HG03135 (cell line): ENCODE results near the gene SLC29A3.
"Not testable (repeated sequence)": the region's sequence is repeated elsewhere in the genome, so short reads cannot be mapped to it uniquely, and the experiment has no call there.

Experiments
- ATAC-seq: cut with Tn5 transposase; IDR thresholded peaks from one replicate; pipeline ENCODE4 v1.9.1; 2021; ENCODE audit warnings: mild to moderate bottlenecking, moderate library complexity; ENCODE audit not compliant: unreplicated experiment

Gene SLC29A3

DNA sequence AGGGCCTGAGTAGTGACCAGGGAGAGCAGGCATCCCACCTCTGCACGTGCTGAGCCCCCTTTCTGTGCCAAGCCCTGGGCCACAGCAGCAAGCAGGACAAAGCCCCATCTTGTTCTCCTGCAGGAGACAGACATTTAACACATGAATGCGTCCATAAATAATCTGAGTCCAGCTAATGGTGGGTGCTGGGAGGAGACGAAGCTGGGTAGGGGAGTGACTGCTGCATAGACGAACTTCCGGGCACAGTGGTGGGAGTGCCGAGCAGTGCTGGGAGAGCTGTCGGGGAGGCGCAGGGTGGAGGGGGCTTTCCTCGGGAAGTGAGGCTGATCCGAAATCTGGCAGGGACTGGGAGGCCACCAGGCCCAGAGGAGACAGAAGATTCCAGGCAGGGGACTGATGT is 35.2 kb upstream of the SLC29A3 start:
- no peak for ATAC-seq

- no peak for ATAC-seq
Observed at GRCh38 chr10:71284544-71285179, 34.4 kb upstream of the SLC29A3 start.

GRCh38 chr10:71285180-71285545 is 33.9 kb upstream of the SLC29A3 start:
- ATAC-seq, result no peak

- ATAC-seq, result no peak
Observed at GRCh38 chr10:71285986-71286385, 33.1 kb upstream of the SLC29A3 start.

GRCh38 chr10:71286521-71287294 is 32.4 kb upstream of the SLC29A3 start:
- no peak for ATAC-seq

- no peak for ATAC-seq
Observed at GRCh38 chr10:71287456-71287855, 31.6 kb upstream of the SLC29A3 start.

- ATAC-seq, result no peak
Observed at GRCh38 chr10:71288461-71288860, 30.6 kb upstream of the SLC29A3 start.

GRCh38 chr10:71289421-71290130 is 29.5 kb upstream of the SLC29A3 start:
- no peak for ATAC-seq

DNA sequence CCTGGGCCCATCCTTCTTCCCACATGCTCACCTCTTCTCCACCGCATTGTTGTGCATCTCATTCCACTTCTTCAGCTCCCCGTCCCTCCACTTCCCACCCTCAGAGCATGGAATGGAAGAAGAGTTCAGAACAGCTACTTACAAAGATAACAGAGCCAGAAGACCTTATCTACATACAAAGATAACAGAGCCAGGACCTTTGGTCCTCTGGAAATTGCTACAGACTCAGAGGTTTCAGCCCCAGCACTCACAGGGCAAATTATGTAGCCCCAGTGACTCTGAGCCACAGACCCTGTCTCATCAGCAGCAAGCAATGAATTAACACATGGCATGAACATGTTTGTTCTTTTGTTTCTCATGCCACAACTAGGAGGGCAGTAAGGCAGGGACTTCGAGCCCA is 28.7 kb upstream of the SLC29A3 start:
- no peak for ATAC-seq

DNA sequence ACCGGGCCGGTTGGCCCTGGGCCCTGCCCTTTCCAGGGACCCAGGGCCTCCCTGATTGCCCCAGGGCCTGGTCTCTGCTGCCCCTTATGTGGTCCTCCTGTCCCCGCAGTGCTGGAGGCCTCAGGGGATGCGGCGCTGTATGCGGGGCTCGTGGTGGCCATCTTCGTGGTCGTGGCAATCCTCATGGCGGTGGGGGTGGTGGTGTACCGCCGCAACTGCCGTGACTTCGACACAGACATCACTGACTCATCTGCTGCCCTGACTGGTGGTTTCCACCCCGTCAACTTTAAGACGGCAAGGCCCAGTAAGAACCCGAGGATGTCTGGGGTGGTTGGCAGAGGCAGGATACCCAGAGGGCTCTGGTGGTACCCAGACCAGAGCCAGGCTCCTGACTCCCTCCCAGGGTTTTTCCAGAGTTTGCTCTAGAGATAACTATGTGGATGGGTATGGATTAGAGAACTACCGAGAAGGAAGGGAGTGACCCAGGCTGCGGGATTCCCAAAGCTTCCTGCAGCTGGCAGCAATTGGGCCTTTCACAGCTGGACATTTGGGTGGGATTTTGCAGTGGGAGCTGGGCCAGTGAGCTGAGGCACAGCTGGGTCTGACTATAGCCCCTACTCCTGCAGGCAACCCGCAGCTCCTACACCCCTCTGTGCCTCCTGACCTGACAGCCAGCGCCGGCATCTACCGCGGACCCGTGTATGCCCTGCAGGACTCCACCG is 28.1 kb upstream of the SLC29A3 start:
- no peak for ATAC-seq

DNA sequence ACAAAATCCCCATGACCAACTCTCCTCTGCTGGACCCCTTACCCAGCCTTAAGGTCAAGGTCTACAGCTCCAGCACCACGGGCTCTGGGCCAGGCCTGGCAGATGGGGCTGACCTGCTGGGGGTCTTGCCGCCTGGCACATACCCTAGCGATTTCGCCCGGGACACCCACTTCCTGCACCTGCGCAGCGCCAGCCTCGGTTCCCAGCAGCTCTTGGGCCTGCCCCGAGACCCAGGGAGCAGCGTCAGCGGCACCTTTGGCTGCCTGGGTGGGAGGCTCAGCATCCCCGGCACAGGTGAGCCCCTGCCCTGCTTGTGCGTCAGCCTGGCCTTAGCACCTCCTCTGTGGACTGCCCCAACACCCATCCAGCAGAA is 27.5 kb upstream of the SLC29A3 start:
- ATAC-seq, result no peak

- no peak for ATAC-seq
Observed at GRCh38 chr10:71292624-71293445, 26.2 kb upstream of the SLC29A3 start.

DNA sequence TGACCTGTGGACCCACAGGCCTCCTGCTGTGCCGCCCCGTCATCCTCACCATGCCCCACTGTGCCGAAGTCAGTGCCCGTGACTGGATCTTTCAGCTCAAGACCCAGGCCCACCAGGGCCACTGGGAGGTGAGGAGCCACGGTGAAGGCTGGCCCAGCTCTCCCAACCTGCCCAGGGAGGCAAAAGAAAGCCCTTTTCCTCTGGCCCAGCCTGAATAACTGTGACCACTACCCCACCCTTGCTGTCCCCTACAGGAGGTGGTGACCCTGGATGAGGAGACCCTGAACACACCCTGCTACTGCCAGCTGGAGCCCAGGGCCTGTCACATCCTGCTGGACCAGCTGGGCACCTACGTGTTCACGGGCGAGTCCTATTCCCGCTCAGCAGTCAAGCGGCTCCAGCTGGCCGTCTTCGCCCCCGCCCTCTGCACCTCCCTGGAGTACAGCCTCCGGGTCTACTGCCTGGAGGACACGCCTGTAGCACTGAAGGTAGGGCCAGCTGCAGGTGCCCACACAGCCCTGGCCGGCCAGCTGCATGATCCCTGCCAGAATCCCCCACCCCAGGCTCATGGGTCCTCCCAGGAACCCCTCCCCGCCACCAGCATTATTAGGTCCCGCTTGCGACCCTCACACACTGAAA is 25.5 kb upstream of the SLC29A3 start:
- ATAC-seq, result no peak

DNA sequence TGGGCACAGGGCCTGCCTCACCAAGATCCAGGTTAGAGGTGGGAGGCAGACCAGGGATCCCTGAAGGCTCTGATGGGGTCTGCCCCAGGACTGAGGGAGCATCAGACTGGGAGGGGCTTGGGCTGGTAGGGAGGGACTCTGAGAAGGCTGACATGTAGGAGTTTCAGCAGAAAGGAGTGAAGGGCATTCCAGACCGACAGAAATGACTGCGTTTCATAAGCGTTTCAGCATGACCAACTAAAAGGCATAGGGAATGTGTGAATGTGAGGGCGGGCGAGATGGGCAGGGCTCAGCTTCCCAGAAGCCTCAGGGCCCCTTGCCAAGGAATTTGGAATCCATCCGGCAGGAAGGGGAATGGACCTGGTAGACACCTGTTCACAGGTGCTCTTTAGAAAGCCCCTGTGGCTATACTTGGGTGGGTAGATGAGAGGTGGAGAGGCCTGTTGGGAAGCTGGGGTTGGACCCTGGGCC is 24.9 kb upstream of the SLC29A3 start:
- ATAC-seq, result no peak

DNA sequence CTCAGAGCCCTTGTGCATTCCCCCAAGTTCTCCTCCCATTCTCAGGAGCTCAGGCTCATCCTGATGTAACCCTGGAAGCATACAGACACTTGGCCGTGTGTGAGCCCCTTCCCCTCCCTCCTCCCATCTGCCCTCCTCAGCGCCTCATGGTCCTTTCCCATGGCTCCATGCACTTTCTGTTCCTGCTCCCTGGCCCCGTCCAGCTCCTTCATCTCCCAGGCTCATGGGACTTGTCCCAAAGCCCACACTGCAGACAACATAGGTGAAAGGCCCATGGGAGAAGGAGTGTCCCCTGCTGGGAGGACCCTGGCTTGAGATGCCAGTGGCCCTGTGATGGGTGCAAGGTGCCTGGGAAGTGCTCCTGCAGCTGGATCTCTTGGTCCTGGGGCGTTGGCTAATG is 24.2 kb upstream of the SLC29A3 start:
- no peak for ATAC-seq

DNA sequence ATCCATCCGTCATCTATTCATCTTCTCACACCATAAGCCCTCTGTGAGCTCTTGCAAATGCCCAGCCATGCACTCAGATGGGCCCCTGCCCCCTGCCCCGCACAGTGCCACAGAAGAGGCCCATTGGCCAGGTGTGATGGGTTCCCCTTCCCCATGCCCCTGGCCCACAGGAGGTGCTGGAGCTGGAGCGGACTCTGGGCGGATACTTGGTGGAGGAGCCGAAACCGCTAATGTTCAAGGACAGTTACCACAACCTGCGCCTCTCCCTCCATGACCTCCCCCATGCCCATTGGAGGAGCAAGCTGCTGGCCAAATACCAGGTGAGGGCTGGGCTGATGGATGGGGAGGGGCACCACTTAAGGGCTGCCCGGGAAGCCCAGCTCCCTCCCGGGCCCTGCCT is 23.4 kb upstream of the SLC29A3 start:
- ATAC-seq, result no peak

DNA sequence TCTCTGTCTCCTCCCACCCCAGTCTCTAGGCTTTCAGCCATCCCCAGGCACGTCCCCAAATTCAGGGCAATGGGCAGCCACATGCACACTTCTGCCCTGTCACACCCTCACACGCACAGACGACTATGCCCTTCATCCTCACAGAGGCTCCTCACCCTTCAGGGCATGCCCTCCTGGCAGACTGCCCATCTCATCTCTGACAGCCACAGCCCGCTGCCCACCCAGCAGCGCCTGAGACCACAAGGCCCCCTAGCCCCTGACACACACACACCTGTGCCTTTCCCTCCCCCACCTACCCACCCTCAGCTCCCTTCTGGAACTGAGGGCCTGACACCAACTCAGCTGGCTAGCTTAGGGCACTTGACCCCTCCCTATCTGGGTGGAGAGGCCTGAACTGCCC is 23.0 kb upstream of the SLC29A3 start:
- ATAC-seq, result no peak

- not testable (repeated sequence) for ATAC-seq
Observed at GRCh38 chr10:71296811-71297210, 22.2 kb upstream of the SLC29A3 start.

GRCh38 chr10:71297343-71297742 is 21.7 kb upstream of the SLC29A3 start:
- ATAC-seq, result no peak
